Measurements from ENCODE around the gene LBP. TPM values are rescaled to one million over a fixed set of nuclear protein-coding genes. Genes with fewer than 3 reads are reported as not detected.

LBP gene
- not detected for total RNA-seq

DNA sequence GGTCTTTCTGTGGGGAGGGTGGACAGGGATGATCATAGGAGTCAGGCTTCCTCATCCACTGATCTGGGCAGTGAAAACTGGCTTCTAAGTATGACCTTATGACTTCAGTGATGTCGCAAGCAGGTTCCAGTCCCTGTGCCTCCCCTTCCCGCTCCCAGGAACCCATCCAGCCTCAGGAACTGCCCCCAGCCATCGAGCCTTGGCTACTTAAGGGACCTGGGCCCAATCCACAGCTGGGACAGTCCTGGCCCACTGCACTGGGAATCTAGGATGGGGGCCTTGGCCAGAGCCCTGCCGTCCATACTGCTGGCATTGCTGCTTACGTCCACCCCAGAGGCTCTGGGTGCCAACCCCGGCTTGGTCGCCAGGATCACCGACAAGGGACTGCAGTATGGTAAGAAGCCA is at the start of gene LBP:
TSS of gene LBP (plus strand) at position 236 of the 405 bp plus-strand sequence. CDS start at position 271, 35 bp downstream.
- Mint-ChIP-seq H3K4me1 (no peaks in the 10 kb centered on the region), H3K27me3 (no peaks in the 10 kb centered on the region), H3K27ac (no peak within 1 kb of the TSS), H3K9me3 (no peaks in the 10 kb centered on the region), H3K4me3 (no peak within 1 kb of the TSS), H3K36me3 (ENCODE audit: low read depth) (no peaks in the 10 kb centered on the region)
- POLR2A ChIA-PET, result no interaction called here
- CTCF ChIA-PET, result interaction anchor here (0.6 kb wide), 1 partner anchor 42 kb away, joined by 6 read pairs; no protein-coding TSS in a partner anchor
- DNase-seq, result no peak

DNA sequence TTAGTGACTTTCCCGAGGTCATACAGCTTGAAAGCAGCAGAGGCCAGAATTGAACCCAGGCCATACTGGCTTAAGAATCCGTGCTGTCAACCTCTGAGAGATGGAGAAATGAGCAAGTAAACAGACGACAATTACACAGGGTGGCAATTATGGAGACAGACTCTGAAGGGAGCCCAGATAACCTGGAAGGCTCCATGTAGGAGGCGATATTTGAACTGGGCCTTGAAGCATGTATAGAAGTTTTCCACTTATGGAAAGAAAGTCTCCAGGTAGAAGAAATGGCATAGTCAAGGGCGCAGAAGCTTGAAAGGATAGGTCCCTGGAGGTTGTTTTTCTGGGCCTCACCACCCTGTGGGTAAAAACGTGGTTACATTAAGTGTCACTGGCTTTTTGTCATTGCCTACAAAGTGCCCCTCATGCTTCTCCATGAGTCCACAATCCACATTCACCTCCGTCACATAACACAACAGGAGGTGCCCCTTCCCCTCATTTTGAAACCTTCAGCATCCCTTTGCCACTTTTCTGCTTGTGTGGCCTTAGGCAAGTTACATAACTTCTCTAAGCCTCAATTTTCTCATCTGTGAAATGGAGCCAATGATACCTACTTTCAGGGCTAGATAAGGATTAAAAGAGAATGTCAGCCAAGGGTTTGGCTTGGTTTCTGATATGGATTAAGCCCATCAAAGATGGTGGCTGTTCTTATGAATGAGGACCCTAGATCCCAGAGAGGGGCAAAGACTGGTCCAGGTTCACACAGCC is 48.2 kb upstream of the LBP start:
- no peak for DNase-seq
- Mint-ChIP-seq H3K9me3 (no peaks in the 10 kb centered on the region), H3K4me3 (no peak overlapping the region), H3K27me3 (peaks cover 20% of the 10 kb centered on the region), H3K36me3 (ENCODE audit: low read depth) (no peaks in the 10 kb centered on the region), H3K27ac (no peak overlapping the region), H3K4me1 (no peaks in the 10 kb centered on the region)
- ChIA-PET CTCF (no interaction called here), POLR2A (no interaction called here)

GRCh38 chr20:38298768-38299288 is 47.5 kb upstream of the LBP start:
- no peak overlapping the region for H3K27ac Mint-ChIP-seq
- no peaks in the 10 kb centered on the region for H3K9me3 Mint-ChIP-seq
- H3K4me3 Mint-ChIP-seq, result no peak overlapping the region
- H3K4me1 Mint-ChIP-seq, result peaks cover 5% of the 10 kb centered on the region
- H3K36me3 Mint-ChIP-seq (ENCODE audit: low read depth), result no peaks in the 10 kb centered on the region
- ChIA-PET CTCF (no interaction called here), POLR2A (no interaction called here)
- peaks cover 27% of the 10 kb centered on the region for H3K27me3 Mint-ChIP-seq
- DNase-seq, result no peak

GRCh38 chr20:38299963-38300362 is 46.3 kb upstream of the LBP start:
- no peak for DNase-seq
- no peak overlapping the region for H3K27ac Mint-ChIP-seq
- peaks cover 39% of the 10 kb centered on the region for H3K27me3 Mint-ChIP-seq
- H3K9me3 Mint-ChIP-seq, result no peaks in the 10 kb centered on the region
- H3K4me3 Mint-ChIP-seq, result no peak overlapping the region
- POLR2A ChIA-PET, result no interaction called here
- CTCF ChIA-PET, result no interaction called here
- H3K36me3 Mint-ChIP-seq (ENCODE audit: low read depth), result no peaks in the 10 kb centered on the region
- H3K4me1 Mint-ChIP-seq, result peaks cover 14% of the 10 kb centered on the region

DNA sequence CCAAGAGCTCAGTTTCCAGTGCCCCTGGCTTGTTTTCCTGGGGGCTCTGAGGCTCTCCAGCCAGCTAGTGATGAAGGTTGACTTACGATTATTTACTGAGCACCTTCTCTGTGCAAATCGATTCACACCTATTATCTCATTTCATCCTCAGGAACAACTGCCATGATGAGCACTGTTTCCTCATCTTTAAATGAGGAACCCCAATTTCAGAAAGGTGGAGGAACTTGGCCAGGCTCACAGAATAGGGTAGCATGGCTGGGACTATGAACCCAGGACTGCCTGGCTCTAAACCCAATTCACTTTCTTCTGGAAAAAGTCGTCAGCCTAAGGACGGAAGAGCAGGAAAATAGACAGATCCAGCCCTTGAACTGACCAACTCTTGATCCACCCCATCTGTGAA is 45.8 kb upstream of the LBP start:
- H3K9me3 Mint-ChIP-seq, result no peaks in the 10 kb centered on the region
- CTCF ChIA-PET, result no interaction called here
- POLR2A ChIA-PET, result no interaction called here
- no peak overlapping the region for H3K27ac Mint-ChIP-seq
- no peak for DNase-seq
- no peaks in the 10 kb centered on the region for H3K36me3 Mint-ChIP-seq (ENCODE audit: low read depth)
- H3K27me3 Mint-ChIP-seq, result peaks cover 39% of the 10 kb centered on the region
- peaks cover 15% of the 10 kb centered on the region for H3K4me1 Mint-ChIP-seq
- H3K4me3 Mint-ChIP-seq, result no peak overlapping the region

DNA sequence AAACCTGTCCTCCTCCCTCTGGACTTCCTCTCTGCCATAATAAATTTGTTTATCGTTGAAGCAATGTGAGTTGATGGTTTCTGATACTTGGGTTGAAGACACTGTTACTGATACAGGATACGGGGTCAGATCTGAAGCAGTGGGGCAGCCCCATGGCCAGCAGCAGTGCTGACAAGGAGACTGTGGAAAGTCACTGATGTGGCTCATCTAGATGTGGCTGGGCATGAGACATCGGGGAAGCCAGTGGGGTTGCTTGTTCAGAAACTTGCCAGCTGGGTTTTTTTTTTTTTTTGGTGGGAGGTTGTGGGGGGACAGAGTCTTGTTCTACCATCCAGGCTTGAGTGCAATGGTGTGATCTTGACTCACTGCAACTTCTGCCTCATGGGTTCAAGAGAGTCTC is 45.0 kb upstream of the LBP start:
- no peaks in the 10 kb centered on the region for H3K9me3 Mint-ChIP-seq
- H3K4me3 Mint-ChIP-seq, result no peak overlapping the region
- ChIA-PET CTCF (no interaction called here), POLR2A (no interaction called here)
- H3K4me1 Mint-ChIP-seq, result peaks cover 15% of the 10 kb centered on the region
- H3K27me3 Mint-ChIP-seq, result peaks cover 39% of the 10 kb centered on the region
- no peak overlapping the region for H3K27ac Mint-ChIP-seq
- no peaks in the 10 kb centered on the region for H3K36me3 Mint-ChIP-seq (ENCODE audit: low read depth)
- no peak for DNase-seq

DNA sequence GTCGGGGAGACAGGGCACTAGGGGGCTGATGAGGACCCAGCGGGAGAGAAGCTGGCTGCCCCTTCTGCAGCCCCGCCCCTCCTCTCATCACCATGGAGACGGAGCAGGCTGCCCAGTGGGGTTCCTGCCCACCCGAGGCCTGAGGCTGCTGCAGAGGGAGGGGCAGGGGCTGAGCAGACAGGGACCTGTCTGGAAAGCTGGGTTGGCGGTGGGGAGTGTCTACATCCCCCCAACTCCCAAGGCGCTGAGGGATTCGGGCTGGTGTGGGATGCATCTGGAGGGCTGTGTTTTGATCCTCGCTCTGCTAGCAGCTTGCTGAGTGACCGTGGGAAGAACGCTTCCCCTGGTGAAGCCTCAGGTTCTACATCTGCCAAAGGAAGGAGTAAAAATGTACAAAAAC is 43.5 kb upstream of the LBP start:
- Mint-ChIP-seq H3K36me3 (ENCODE audit: low read depth) (no peaks in the 10 kb centered on the region), H3K4me1 (peaks cover 19% of the 10 kb centered on the region), H3K27ac (no peak overlapping the region), H3K27me3 (peaks cover 42% of the 10 kb centered on the region), H3K9me3 (no peaks in the 10 kb centered on the region), H3K4me3 (no peak overlapping the region)
- DNase-seq, result no peak
- ChIA-PET CTCF (no interaction called here), POLR2A (no interaction called here)

GRCh38 chr20:38303908-38304379 is 42.3 kb upstream of the LBP start, which contains the start of gene BPI:
BPI (plus strand) TSS chr20:38304156; CDS start chr20:38304224, 68 bp downstream.
- Mint-ChIP-seq H3K9me3 (no peaks in the 10 kb centered on the region), H3K4me1 (peaks cover 21% of the 10 kb centered on the region), H3K36me3 (ENCODE audit: low read depth) (no peaks in the 10 kb centered on the region), H3K27me3 (peaks cover 41% of the 10 kb centered on the region), H3K27ac (no peak within 1 kb of the TSS), H3K4me3 (no peak within 1 kb of the TSS)
- DNase-seq, result no peak
- CTCF ChIA-PET, result no interaction called here
- POLR2A ChIA-PET, result no interaction called here

DNA sequence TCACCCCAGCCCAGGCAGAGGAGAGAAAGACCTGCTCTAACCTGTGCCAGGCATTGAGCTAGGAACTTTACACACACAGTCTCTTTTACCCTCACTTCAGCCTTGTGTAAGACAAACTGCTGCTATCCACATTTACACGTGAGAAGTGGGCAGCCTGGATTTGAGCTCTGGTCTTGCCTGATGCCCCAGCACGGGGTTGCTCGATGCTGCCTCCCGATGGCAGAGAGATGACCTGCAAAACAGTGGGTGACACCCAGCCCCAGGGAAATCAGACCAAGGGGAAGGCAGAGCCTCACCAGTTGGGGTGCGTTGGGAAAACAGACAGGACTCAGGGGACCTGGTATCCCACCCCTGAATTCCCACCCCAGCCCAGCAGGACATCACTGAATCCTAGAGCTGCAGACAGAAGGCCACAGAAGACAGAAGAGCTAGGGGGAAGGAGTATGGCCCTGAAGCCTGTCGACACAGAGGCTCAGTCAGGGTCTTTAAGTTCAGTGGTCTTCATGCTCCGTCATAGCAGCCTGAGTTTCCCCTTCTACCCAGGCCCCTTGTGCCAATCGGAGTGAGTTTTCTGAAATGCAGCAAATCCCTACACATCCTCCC is 41.3 kb upstream of the LBP start:
- no peaks in the 10 kb centered on the region for H3K36me3 Mint-ChIP-seq (ENCODE audit: low read depth)
- CTCF ChIA-PET, result no interaction called here
- H3K27me3 Mint-ChIP-seq, result peaks cover 40% of the 10 kb centered on the region
- H3K27ac Mint-ChIP-seq, result no peak overlapping the region
- H3K4me1 Mint-ChIP-seq, result peaks cover 21% of the 10 kb centered on the region
- H3K9me3 Mint-ChIP-seq, result no peaks in the 10 kb centered on the region
- no peak overlapping the region for H3K4me3 Mint-ChIP-seq
- POLR2A ChIA-PET, result no interaction called here
- DNase-seq, result peak; percentile 17

DNA sequence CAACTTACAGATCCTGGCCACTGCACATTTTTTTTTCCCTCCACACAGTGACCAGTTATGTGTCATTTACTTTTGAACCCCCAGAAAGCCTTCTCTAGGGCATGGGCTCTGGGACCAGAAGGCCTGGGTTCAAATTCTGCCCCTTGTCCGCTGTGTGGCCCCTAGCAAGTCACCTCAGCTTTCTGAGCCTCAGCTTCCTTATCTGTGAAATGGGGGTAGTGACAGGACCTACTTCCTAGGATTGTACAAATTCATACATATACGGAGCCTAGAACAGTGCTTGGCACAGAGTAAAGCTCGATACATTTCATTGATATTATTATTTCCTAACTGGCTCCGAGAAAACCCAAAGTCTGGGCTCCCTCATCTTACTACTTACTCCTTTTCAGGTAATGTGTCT is 40.7 kb upstream of the LBP start:
- POLR2A ChIA-PET, result no interaction called here
- peaks cover 40% of the 10 kb centered on the region for H3K27me3 Mint-ChIP-seq
- no peaks in the 10 kb centered on the region for H3K9me3 Mint-ChIP-seq
- no peaks in the 10 kb centered on the region for H3K36me3 Mint-ChIP-seq (ENCODE audit: low read depth)
- H3K27ac Mint-ChIP-seq, result no peak overlapping the region
- peaks cover 21% of the 10 kb centered on the region for H3K4me1 Mint-ChIP-seq
- DNase-seq, result no peak
- no peak overlapping the region for H3K4me3 Mint-ChIP-seq
- CTCF ChIA-PET, result no interaction called here

DNA sequence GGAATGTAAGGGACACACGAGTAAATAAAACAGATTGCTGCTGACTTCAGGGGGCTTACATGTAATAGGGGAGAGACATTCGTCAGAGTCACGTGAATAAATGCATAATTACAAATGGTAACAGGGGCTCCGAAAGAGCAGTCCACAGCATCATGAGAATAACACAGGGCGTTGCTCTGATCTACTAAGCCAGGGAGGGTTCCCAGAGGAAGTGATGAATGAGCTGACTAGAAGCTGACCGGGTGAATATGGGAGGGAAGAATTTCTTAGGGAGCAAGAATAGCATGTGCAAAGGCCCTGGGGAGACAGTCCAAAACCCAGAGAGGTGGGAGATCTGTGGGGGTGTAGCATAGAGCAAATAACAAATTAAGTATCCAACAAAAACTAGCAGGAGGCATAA is 39.9 kb upstream of the LBP start:
- ChIA-PET POLR2A (no interaction called here), CTCF (no interaction called here)
- peaks cover 35% of the 10 kb centered on the region for H3K27me3 Mint-ChIP-seq
- H3K4me1 Mint-ChIP-seq, result peaks cover 21% of the 10 kb centered on the region
- H3K9me3 Mint-ChIP-seq, result no peaks in the 10 kb centered on the region
- no peaks in the 10 kb centered on the region for H3K36me3 Mint-ChIP-seq (ENCODE audit: low read depth)
- no peak overlapping the region for H3K4me3 Mint-ChIP-seq
- no peak for DNase-seq
- no peak overlapping the region for H3K27ac Mint-ChIP-seq

GRCh38 chr20:38307371-38308046 is 38.8 kb upstream of the LBP start:
- Mint-ChIP-seq H3K27ac (no peak overlapping the region), H3K4me1 (peaks cover 21% of the 10 kb centered on the region), H3K36me3 (ENCODE audit: low read depth) (no peaks in the 10 kb centered on the region), H3K4me3 (no peak overlapping the region), H3K9me3 (no peaks in the 10 kb centered on the region), H3K27me3 (peaks cover 27% of the 10 kb centered on the region)
- POLR2A ChIA-PET, result no interaction called here
- CTCF ChIA-PET, result interaction anchor here (0.5 kb wide), 1 partner anchor 503 kb away, joined by 4 read pairs; no protein-coding TSS in a partner anchor
- DNase-seq, result no peak

DNA sequence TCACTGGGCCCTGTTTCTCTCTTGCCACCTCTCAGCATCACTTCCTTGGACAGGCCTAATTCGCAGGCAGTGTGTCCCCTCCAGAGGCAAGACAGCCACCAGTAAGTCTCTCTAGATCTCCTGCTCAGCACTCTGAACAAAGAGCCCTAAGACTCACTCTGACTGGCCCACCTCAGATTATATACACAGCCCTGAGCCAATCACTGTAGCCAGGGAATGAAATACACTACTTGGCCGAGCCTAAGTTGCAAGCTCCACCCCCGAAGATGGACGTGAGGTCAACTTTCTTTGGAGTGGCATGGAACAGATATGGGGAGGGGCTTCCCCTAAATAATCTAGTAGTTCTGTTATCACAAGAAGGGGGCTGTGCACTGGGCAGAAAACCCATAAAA is 38.2 kb upstream of the LBP start:
- no peak overlapping the region for H3K27ac Mint-ChIP-seq
- H3K9me3 Mint-ChIP-seq, result no peaks in the 10 kb centered on the region
- DNase-seq, result no peak
- POLR2A ChIA-PET, result no interaction called here
- H3K27me3 Mint-ChIP-seq, result peaks cover 22% of the 10 kb centered on the region
- no peak overlapping the region for H3K4me3 Mint-ChIP-seq
- CTCF ChIA-PET, result no interaction called here
- peaks cover 21% of the 10 kb centered on the region for H3K4me1 Mint-ChIP-seq
- no peaks in the 10 kb centered on the region for H3K36me3 Mint-ChIP-seq (ENCODE audit: low read depth)

Data from activated CD4-positive, alpha-beta T cell treated with anti-CD3 and anti-CD28 coated beads, Interleukin-2, amount 10 ng/mL, durations not matched to agents 7 days and 5 days (primary cell).